SU-DHL-6 (cell line): ENCODE data around the gene S100G.

ENCODE experiments used
- H2AFZ ChIP-seq: fragments of 200-600 bp; sonication (generic); 2 replicates; pipeline ENCODE4 v1.6.1; 2014; ENCODE audit warnings: low read depth, mild to moderate bottlenecking, moderate library complexity, mixed read lengths, antibody characterized with exemption, low read length; ENCODE audit not compliant: severe bottlenecking
- H3F3A ChIP-seq: fragments of 200-600 bp; shearing (Covaris generic); 2 replicates; pipeline ENCODE4 v1.6.0; 2016; ENCODE audit warnings: antibody characterized with exemption, mild to moderate bottlenecking; ENCODE audit not compliant: insufficient read depth
- H3K27ac ChIP-seq: fragments of 200-600 bp; sonication (generic); 2 replicates; pipeline ENCODE4 v1.5.1; 2016; ENCODE audit warnings: low read depth, mild to moderate bottlenecking, low read length, moderate library complexity, mixed read lengths
- H3K27me3 ChIP-seq: fragments of 200-600 bp; sonication (generic), shearing (Covaris generic); 2 replicates; pipeline ENCODE4 v1.6.0; 2014; ENCODE audit warnings: mild to moderate bottlenecking, low read length
- H3K36me3 ChIP-seq: fragments of 200-600 bp; sonication (generic); 2 replicates; pipeline ENCODE4 v1.6.1; 2014; ENCODE audit warnings: mild to moderate bottlenecking, low read length, mixed read lengths
- H3K4me2 ChIP-seq: fragments of 300-600, 200-600 bp; shearing (Covaris generic), sonication (generic); 2 replicates; pipeline ENCODE4 v1.6.0; 2014; ENCODE audit warnings: low read length, low read depth, mild to moderate bottlenecking; ENCODE audit not compliant: poor library complexity, severe bottlenecking
- H3K4me3 ChIP-seq: fragments of 200-600 bp; sonication (generic); 2 replicates; pipeline ENCODE4 v1.5.1; 2014; ENCODE audit warnings: antibody characterized with exemption, low read length, mild to moderate bottlenecking, mixed read lengths; ENCODE audit not compliant: insufficient read depth, poor library complexity, severe bottlenecking
- H3K79me2 ChIP-seq: fragments of 200-600 bp; sonication (generic); 2 replicates; pipeline ENCODE4 v1.6.1; 2014; ENCODE audit warnings: mild to moderate bottlenecking, low read length, moderate library complexity; ENCODE audit not compliant: insufficient read depth
- H3K9ac ChIP-seq: fragments of 200-600 bp; sonication (generic); 2 replicates; pipeline ENCODE4 v1.7.0; 2014; ENCODE audit warnings: mild to moderate bottlenecking, low read length
- H3K9me2 ChIP-seq: fragments of 200-600 bp; sonication (generic); replicated peaks from 2 replicates; pipeline ENCODE4 v1.6.1; 2014; ENCODE audit warnings: low read length; ENCODE audit not compliant: insufficient read depth
- H3K9me3 ChIP-seq: fragments of 200-600 bp; sonication (generic); 2 replicates; pipeline ENCODE4 v1.6.1; 2014; ENCODE audit warnings: low read length, mixed read lengths; ENCODE audit not compliant: insufficient read depth
- H4K20me1 ChIP-seq: fragments of 200-600 bp; sonication (generic); 2 replicates; pipeline ENCODE4 v1.6.1; 2014; ENCODE audit warnings: low read depth, mild to moderate bottlenecking, antibody characterized with exemption, low read length, moderate library complexity, mixed read lengths
- CTCF ChIP-seq: fragments of 200-600 bp; sonication (generic); IDR thresholded peaks from one replicate; pipeline ENCODE4 v1.5.1; 2017; ENCODE audit warnings: antibody characterized with exemption, mild to moderate bottlenecking, low read length, moderate library complexity; ENCODE audit not compliant: insufficient read depth, poor library complexity, severe bottlenecking
- EZH2phosphoT487 ChIP-seq: fragments of 200-600 bp; sonication (generic), shearing (Covaris generic); conservative IDR thresholded peaks from 2 replicates; pipeline ENCODE4 v1.6.1; 2018; ENCODE audit warnings: mild to moderate bottlenecking, antibody characterized with exemption, low read length, moderate library complexity, mixed read lengths

Gene S100G

GRCh38 chrX:16612257-16612897 lies 37.6 kb upstream of the S100G start:
- TF ChIP-seq EZH2phosphoT487 (no peak), CTCF (no peak)
- H4K20me1 ChIP-seq, result no peaks in the 10 kb centered on the region
- no peak overlapping the region for H3K27ac ChIP-seq
- no peaks in the 10 kb centered on the region for H3K36me3 ChIP-seq
- H3K9ac ChIP-seq, result no peak overlapping the region
- H3K4me3 ChIP-seq, result no peak overlapping the region
- H3K27me3 ChIP-seq, result no peaks in the 10 kb centered on the region
- H3K79me2 ChIP-seq, result no peaks in the 10 kb centered on the region
- H2AFZ ChIP-seq, result no peak overlapping the region
- no peaks in the 10 kb centered on the region for H3K9me3 ChIP-seq
- no peaks in the 10 kb centered on the region for H3F3A ChIP-seq
- H3K4me2 ChIP-seq, result no peak overlapping the region
- no peaks in the 10 kb centered on the region for H3K9me2 ChIP-seq

- Histone ChIP-seq H3K4me2 (no peak overlapping the region), H3K9me2 (no peaks in the 10 kb centered on the region), H4K20me1 (no peaks in the 10 kb centered on the region), H2AFZ (no peak overlapping the region), H3K79me2 (no peaks in the 10 kb centered on the region), H3K9ac (no peak overlapping the region), H3K9me3 (no peaks in the 10 kb centered on the region), H3K27ac (no peak overlapping the region), H3F3A (no peaks in the 10 kb centered on the region), H3K27me3 (no peaks in the 10 kb centered on the region), H3K4me3 (no peak overlapping the region), H3K36me3 (no peaks in the 10 kb centered on the region)
- no peak for TF ChIP-seq EZH2phosphoT487
- no peak for TF ChIP-seq CTCF
These were observed 32.6 kb upstream of the S100G start for GRCh38 chrX:16617382-16617781.

- Histone ChIP-seq H3K9ac (no peak overlapping the region), H3K36me3 (no peaks in the 10 kb centered on the region), H3K4me3 (no peak overlapping the region), H3K27me3 (no peaks in the 10 kb centered on the region), H3K9me3 (no peaks in the 10 kb centered on the region), H3K9me2 (no peaks in the 10 kb centered on the region), H4K20me1 (no peaks in the 10 kb centered on the region), H2AFZ (no peak overlapping the region), H3K4me2 (no peak overlapping the region), H3K79me2 (no peaks in the 10 kb centered on the region), H3F3A (no peaks in the 10 kb centered on the region), H3K27ac (no peak overlapping the region)
- TF ChIP-seq EZH2phosphoT487, result no peak
- no peak for TF ChIP-seq CTCF
These were observed 31.5 kb upstream of the S100G start for GRCh38 chrX:16618422-16618821.
